ENCODE results near the gene KRT82. TPM values are rescaled to one million over a fixed set of nuclear protein-coding genes. Genes with fewer than 3 reads are reported as not detected.

Gene KRT82
- polyA plus RNA-seq, 2 of the 4 experiments (the other 2 are of a cell fraction) = not detected

GRCh38 chr12:52366738-52367485, 39.2 kb downstream of the KRT82 start, which contains the start of gene KRT85:
Gene KRT85, minus strand, starts transcription at chr12:52367481. Its CDS starts 76 bp downstream, at chr12:52367405.
- FAIRE-seq = no peak
- Histone ChIP-seq H3K4me1 (peaks cover 10% of the 10 kb centered on the region; the same call in 1 of the 3 replicates), H3K27ac (peak within 1 kb of the TSS in 1 of 2 experiments; percentile 67; a peak in 3 of 6 replicates), H3K4me2 (no peak within 1 kb of the TSS), H3K4me3 (no peak within 1 kb of the TSS), H3K9me3 (no peaks in the 10 kb centered on the region)
- ChIA-PET CTCF (interaction anchor here (0.8 to 46.1 kb wide), 4 partner anchors 22 to 507 kb away, joined by 3 to 1221 read pairs (median 6); no protein-coding TSS in a partner anchor), POLR2A (no interaction called here)
- no peak for DNase-seq (ENCODE audit: low read depth in 1 of 2, low spot score in 1 of 2)
- no peak for TF ChIP-seq JUN (IDR thresholded peaks at IDR 0.05)
- WGBS (ENCODE audit: missing lambda C conversion rate) = 92% methylated on average over 39 of the region's 42 CpGs
- ATAC-seq = no peak

DNA sequence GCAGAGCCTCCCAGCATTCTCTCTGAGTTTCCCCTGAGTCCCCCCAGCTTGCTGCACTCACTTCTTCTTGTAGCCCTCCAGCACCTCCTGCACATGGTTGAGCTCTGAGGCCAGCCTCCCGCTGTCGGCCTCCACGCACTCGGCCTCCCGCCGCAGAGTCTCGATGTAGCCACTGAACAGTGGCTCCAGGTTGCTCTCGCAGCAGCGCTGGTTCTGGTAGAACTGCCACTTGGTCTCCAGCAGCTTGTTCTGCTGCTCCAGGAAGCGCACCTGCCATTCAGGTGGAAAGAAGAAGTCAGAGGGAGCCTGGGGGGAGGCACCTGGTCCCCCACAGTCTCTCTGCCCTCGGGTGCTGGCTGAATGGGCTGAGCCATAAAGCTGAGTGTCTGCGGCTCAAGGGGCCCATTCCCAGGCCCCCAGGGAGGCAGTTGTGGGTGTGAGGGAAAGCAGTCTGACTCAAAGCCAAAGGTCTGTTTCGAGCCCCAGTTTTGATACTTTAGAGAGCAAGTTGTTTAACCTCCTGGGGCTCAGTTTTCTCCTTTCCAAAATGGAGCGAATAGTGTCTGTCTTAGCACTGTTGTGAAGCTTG, 41.1 kb downstream of the KRT82 start:
- FAIRE-seq = no peak
- ChIA-PET CTCF (interaction anchor here (0.9 to 46.1 kb wide), 12 partner anchors 8 to 616 kb away, joined by 3 to 1221 read pairs (median 4); no protein-coding TSS in a partner anchor), POLR2A (no interaction called here)
- no peak for DNase-seq (ENCODE audit: low read depth in 1 of 2, low spot score in 1 of 2)
- no peak for ATAC-seq
- WGBS (ENCODE audit: missing lambda C conversion rate) = 87% methylated on average over 13 of the region's 14 CpGs
- peak overlapping the region in 1 of 2 experiments; percentile 56; a peak in 3 of 6 replicates for H3K27ac ChIP-seq
- peaks cover 10% of the 10 kb centered on the region; the same call in 1 of the 3 replicates for H3K4me1 ChIP-seq
- H3K4me3 ChIP-seq = no peak overlapping the region
- TF ChIP-seq HOXB5 (CRISPR knock-in tag; IDR thresholded peaks at IDR 0.05) = no peak
- no peak for TF ChIP-seq RCOR1 (IDR thresholded peaks at IDR 0.05; ENCODE audit: low read depth, low read length)
- TF ChIP-seq, protein P1, sequence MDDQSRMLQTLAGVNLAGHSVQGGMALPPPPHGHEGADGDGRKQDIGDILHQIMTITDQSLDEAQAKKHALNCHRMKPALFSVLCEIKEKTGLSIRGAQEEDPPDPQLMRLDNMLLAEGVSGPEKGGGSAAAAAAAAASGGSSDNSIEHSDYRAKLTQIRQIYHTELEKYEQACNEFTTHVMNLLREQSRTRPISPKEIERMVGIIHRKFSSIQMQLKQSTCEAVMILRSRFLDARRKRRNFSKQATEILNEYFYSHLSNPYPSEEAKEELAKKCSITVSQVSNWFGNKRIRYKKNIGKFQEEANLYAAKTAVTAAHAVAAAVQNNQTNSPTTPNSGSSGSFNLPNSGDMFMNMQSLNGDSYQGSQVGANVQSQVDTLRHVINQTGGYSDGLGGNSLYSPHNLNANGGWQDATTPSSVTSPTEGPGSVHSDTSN (IDR thresholded peaks at IDR 0.05) = no peak
- TF ChIP-seq FOSB (CRISPR knock-in tag; IDR thresholded peaks at IDR 0.05) = no peak
- no peak for TF ChIP-seq KDM1A (IDR thresholded peaks at IDR 0.05; ENCODE audit: low read depth)
- TF ChIP-seq CBX2 (IDR thresholded peaks at IDR 0.05; ENCODE audit: borderline replicate concordance, low read depth) = no peak
- no peak for TF ChIP-seq FOSL2 (IDR thresholded peaks at IDR 0.05)
- TF ChIP-seq FOSL2 (CRISPR knock-in tag; IDR thresholded peaks at IDR 0.05) = no peak
- no peak for TF ChIP-seq ZNF302 (CRISPR knock-in tag; IDR thresholded peaks at IDR 0.05)
- TF ChIP-seq RFX5 (IDR thresholded peaks at IDR 0.05) = no peak
- no peak for TF ChIP-seq GATA3 (IDR thresholded peaks at IDR 0.05; ENCODE audit: borderline replicate concordance)
- no peak for TF ChIP-seq JUN (IDR thresholded peaks at IDR 0.05)
- no peak for TF ChIP-seq CBX8 (IDR thresholded peaks at IDR 0.05)
- no peak for TF ChIP-seq BCL3 (IDR thresholded peaks at IDR 0.05)
- TF ChIP-seq CTCF (IDR thresholded peaks at IDR 0.05) = no peak
- TF ChIP-seq ESRRA (IDR thresholded peaks at IDR 0.05; ENCODE audit: borderline replicate concordance, low read length) = no peak
- TF ChIP-seq SREBF2 (IDR thresholded peaks at IDR 0.05) = no peak
- H3K4me2 ChIP-seq = no peak overlapping the region
- no peaks in the 10 kb centered on the region for H3K9me3 ChIP-seq

- H3K9me3 ChIP-seq = no peaks in the 10 kb centered on the region
- WGBS (ENCODE audit: missing lambda C conversion rate) = 75% methylated on average over 7 of the region's 7 CpGs
- no peak overlapping the region for H3K4me3 ChIP-seq
- H3K27ac ChIP-seq = peak overlapping the region in 1 of 2 experiments; percentile 56; a peak in 2 of 6 replicates
- ATAC-seq (no peak), FAIRE-seq (no peak), DNase-seq (ENCODE audit: low read depth in 1 of 2, low spot score in 1 of 2) (no peak)
- CTCF ChIA-PET = interaction anchor here (0.9 to 46.1 kb wide), 8 partner anchors 8 to 510 kb away, joined by 3 to 1221 read pairs (median 7); no protein-coding TSS in a partner anchor
- no peak overlapping the region for H3K4me2 ChIP-seq
- H3K4me1 ChIP-seq = peaks cover 6% of the 10 kb centered on the region; the same call in 1 of the 3 replicates
- POLR2A ChIA-PET = interaction anchor here (0.6 kb wide), 1 partner anchor 217 kb away, joined by 11 read pairs; no protein-coding TSS in a partner anchor
- TF ChIP-seq CEBPB (IDR thresholded peaks at IDR 0.05) (no peak), RCOR1 (IDR thresholded peaks at IDR 0.05; ENCODE audit: low read depth, low read length) (no peak), ZC3H11A (IDR thresholded peaks at IDR 0.05) (no peak), GATA3 (IDR thresholded peaks at IDR 0.05; ENCODE audit: borderline replicate concordance) (no peak), CBX2 (IDR thresholded peaks at IDR 0.05; ENCODE audit: borderline replicate concordance, low read depth) (no peak), NR3C1 (IDR thresholded peaks at IDR 0.05) (no peak), ZFP36 (IDR thresholded peaks at IDR 0.05; ENCODE audit: borderline replicate concordance, partially characterized antibody) (no peak), MYC (IDR thresholded peaks at IDR 0.05; ENCODE audit: borderline replicate concordance, low read length) (no peak), HDAC2 (IDR thresholded peaks at IDR 0.05) (no peak), FOSL2 (IDR thresholded peaks at IDR 0.05) (no peak), FOSL2 (CRISPR knock-in tag; IDR thresholded peaks at IDR 0.05) (no peak)
- TF ChIP-seq, protein P2, sequence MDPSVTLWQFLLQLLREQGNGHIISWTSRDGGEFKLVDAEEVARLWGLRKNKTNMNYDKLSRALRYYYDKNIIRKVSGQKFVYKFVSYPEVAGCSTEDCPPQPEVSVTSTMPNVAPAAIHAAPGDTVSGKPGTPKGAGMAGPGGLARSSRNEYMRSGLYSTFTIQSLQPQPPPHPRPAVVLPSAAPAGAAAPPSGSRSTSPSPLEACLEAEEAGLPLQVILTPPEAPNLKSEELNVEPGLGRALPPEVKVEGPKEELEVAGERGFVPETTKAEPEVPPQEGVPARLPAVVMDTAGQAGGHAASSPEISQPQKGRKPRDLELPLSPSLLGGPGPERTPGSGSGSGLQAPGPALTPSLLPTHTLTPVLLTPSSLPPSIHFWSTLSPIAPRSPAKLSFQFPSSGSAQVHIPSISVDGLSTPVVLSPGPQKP (IDR thresholded peaks at IDR 0.05; ENCODE audit: low read depth, low read length) = no peak
- TF ChIP-seq, protein P3, sequence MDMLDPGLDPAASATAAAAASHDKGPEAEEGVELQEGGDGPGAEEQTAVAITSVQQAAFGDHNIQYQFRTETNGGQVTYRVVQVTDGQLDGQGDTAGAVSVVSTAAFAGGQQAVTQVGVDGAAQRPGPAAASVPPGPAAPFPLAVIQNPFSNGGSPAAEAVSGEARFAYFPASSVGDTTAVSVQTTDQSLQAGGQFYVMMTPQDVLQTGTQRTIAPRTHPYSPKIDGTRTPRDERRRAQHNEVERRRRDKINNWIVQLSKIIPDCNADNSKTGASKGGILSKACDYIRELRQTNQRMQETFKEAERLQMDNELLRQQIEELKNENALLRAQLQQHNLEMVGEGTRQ (IDR thresholded peaks at IDR 0.05) = no peak
Measured at GRCh38 chr12:52364061-52364460, 42.1 kb downstream of the KRT82 start.
